ENCODE measurements around the gene ZPR1.

ZPR1 gene

DNA sequence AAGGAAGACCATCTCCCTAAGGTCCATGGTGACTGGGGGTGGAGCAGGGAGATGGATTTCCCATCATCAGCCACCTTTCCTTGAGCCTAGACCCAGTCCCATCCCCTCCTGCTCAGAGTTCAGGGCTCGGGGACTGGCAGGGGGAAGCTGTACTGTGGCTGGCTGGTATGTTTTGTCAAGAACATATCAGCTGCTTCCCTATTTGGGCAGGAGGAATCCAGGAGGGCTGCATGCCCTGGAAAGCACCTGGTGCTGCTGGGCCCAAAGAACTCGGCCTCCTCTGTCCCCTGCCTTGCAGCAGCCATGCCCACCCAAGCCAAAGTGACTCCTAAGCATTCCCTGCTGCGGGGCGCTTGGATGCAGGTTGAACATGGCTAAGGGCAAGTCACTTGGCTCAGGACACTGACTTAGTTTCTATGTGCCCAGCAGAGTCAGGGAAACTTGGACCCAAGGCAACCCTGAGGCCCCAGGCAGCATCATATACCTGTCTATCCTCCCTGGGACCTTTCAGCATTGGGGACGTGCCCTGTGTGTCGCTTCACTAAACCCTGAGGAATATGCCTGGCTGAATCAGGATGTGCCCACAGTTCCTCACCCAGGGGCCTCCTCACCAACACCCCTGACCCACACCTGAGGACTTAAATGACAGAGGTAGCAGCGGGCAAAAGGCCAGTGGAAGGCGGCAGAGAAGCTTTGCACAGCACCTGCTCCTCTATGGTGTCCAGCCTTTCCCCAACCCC lies 58.2 kb downstream of the ZPR1 start:
- Histone ChIP-seq H3K9me2 (replicated peaks; ENCODE audit: low read depth, low read length) (no peaks in the 10 kb centered on the region), H3K9ac (ENCODE audit: low read depth, low read length, poor library complexity, severe bottlenecking) (no peak overlapping the region), H3K27me3 (ENCODE audit: insufficient read depth, low read length, poor library complexity, severe bottlenecking) (no peaks in the 10 kb centered on the region), H3F3A (ENCODE audit: low read depth) (no peaks in the 10 kb centered on the region), H3K9me3 (ENCODE audit: insufficient read depth, low read depth, low read length) (no peaks in the 10 kb centered on the region), H3K36me3 (ENCODE audit: insufficient read depth, low read length) (no peaks in the 10 kb centered on the region), H3K4me1 (ENCODE audit: insufficient read depth, low read length, poor library complexity, severe bottlenecking) (no peaks in the 10 kb centered on the region), H3K4me3 (ENCODE audit: low read length, poor library complexity, severe bottlenecking) (no peak overlapping the region), H3K4me2 (ENCODE audit: low read depth, low read length, poor library complexity, severe bottlenecking) (no peak overlapping the region), H4K20me1 (ENCODE audit: insufficient read depth, low read length, poor library complexity, severe bottlenecking) (no peaks in the 10 kb centered on the region), H2AFZ (ENCODE audit: low read length) (no peak overlapping the region), H3K79me2 (ENCODE audit: insufficient read depth, low read length) (no peaks in the 10 kb centered on the region)
- TF ChIP-seq, protein P1, sequence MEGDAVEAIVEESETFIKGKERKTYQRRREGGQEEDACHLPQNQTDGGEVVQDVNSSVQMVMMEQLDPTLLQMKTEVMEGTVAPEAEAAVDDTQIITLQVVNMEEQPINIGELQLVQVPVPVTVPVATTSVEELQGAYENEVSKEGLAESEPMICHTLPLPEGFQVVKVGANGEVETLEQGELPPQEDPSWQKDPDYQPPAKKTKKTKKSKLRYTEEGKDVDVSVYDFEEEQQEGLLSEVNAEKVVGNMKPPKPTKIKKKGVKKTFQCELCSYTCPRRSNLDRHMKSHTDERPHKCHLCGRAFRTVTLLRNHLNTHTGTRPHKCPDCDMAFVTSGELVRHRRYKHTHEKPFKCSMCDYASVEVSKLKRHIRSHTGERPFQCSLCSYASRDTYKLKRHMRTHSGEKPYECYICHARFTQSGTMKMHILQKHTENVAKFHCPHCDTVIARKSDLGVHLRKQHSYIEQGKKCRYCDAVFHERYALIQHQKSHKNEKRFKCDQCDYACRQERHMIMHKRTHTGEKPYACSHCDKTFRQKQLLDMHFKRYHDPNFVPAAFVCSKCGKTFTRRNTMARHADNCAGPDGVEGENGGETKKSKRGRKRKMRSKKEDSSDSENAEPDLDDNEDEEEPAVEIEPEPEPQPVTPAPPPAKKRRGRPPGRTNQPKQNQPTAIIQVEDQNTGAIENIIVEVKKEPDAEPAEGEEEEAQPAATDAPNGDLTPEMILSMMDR (conservative IDR thresholded peaks at IDR 0.05; ENCODE audit: low read length), result no peak
- TF ChIP-seq EZH2phosphoT487 (IDR thresholded peaks at IDR 0.05; ENCODE audit: borderline replicate concordance), result no peak

- Histone ChIP-seq H3K36me3 (ENCODE audit: insufficient read depth, low read length) (no peaks in the 10 kb centered on the region), H3K4me3 (ENCODE audit: low read length, poor library complexity, severe bottlenecking) (no peak overlapping the region), H3K4me1 (ENCODE audit: insufficient read depth, low read length, poor library complexity, severe bottlenecking) (no peaks in the 10 kb centered on the region), H3K9me3 (ENCODE audit: insufficient read depth, low read depth, low read length) (no peaks in the 10 kb centered on the region), H3K27me3 (ENCODE audit: insufficient read depth, low read length, poor library complexity, severe bottlenecking) (no peaks in the 10 kb centered on the region), H4K20me1 (ENCODE audit: insufficient read depth, low read length, poor library complexity, severe bottlenecking) (no peaks in the 10 kb centered on the region), H3K4me2 (ENCODE audit: low read depth, low read length, poor library complexity, severe bottlenecking) (no peak overlapping the region), H3K9me2 (replicated peaks; ENCODE audit: low read depth, low read length) (no peaks in the 10 kb centered on the region), H3F3A (ENCODE audit: low read depth) (no peaks in the 10 kb centered on the region), H2AFZ (ENCODE audit: low read length) (no peak overlapping the region), H3K79me2 (ENCODE audit: insufficient read depth, low read length) (no peaks in the 10 kb centered on the region), H3K9ac (ENCODE audit: low read depth, low read length, poor library complexity, severe bottlenecking) (no peak overlapping the region)
- TF ChIP-seq EZH2phosphoT487 (IDR thresholded peaks at IDR 0.05; ENCODE audit: borderline replicate concordance), result no peak
- TF ChIP-seq, protein P1 (conservative IDR thresholded peaks at IDR 0.05; ENCODE audit: low read length), result no peak
Measured at GRCh38 chr11:116727990-116728389, 59.8 kb downstream of the ZPR1 start.

GRCh38 chr11:116725434-116726221 lies 62.2 kb downstream of the ZPR1 start:
- H3K27me3 ChIP-seq (ENCODE audit: insufficient read depth, low read length, poor library complexity, severe bottlenecking), result no peaks in the 10 kb centered on the region
- no peaks in the 10 kb centered on the region for H3F3A ChIP-seq (ENCODE audit: low read depth)
- H3K4me2 ChIP-seq (ENCODE audit: low read depth, low read length, poor library complexity, severe bottlenecking), result no peak overlapping the region
- no peaks in the 10 kb centered on the region for H3K36me3 ChIP-seq (ENCODE audit: insufficient read depth, low read length)
- H4K20me1 ChIP-seq (ENCODE audit: insufficient read depth, low read length, poor library complexity, severe bottlenecking), result no peaks in the 10 kb centered on the region
- TF ChIP-seq, protein P1 (conservative IDR thresholded peaks at IDR 0.05; ENCODE audit: low read length), result no peak
- TF ChIP-seq EZH2phosphoT487 (IDR thresholded peaks at IDR 0.05; ENCODE audit: borderline replicate concordance), result no peak
- H3K9me3 ChIP-seq (ENCODE audit: insufficient read depth, low read depth, low read length), result no peaks in the 10 kb centered on the region
- H2AFZ ChIP-seq (ENCODE audit: low read length), result no peak overlapping the region
- no peaks in the 10 kb centered on the region for H3K79me2 ChIP-seq (ENCODE audit: insufficient read depth, low read length)
- H3K4me3 ChIP-seq (ENCODE audit: low read length, poor library complexity, severe bottlenecking), result no peak overlapping the region
- no peaks in the 10 kb centered on the region for H3K4me1 ChIP-seq (ENCODE audit: insufficient read depth, low read length, poor library complexity, severe bottlenecking)
- H3K9me2 ChIP-seq (replicated peaks; ENCODE audit: low read depth, low read length), result no peaks in the 10 kb centered on the region
- no peak overlapping the region for H3K9ac ChIP-seq (ENCODE audit: low read depth, low read length, poor library complexity, severe bottlenecking)
